RWPE1 (cell line): Measurements from ENCODE around the gene RGS12.

Experiments used
- CTCF ChIA-PET: fragments of 350-600 bp; sonication (Branson Sonifier 250); formaldehyde crosslinking; extraction: SDS; loops from one replicate; lab custom pipeline; 2021; lab: Yijun Ruan, JAX
- POLR2A ChIA-PET: fragments of 400-600 bp; formaldehyde crosslinking; extraction: SDS; loops from one replicate; lab custom pipeline; 2020; ENCODE audit warnings: antibody characterized with exemption; ENCODE audit not compliant: low non-redundant PET; lab: Yijun Ruan, JAX
- DNase-seq: peaks from one replicate; pipeline ENCODE4 v3.0.0; 2012; ENCODE audit warnings: low spot score
- H3K27ac ChIP-seq: fragments of 450-650 bp; 2 replicates; pipeline ENCODE4 v1.5.1; 2017
- CTCF ChIP-seq: fragments of 450-650 bp; conservative IDR thresholded peaks from 2 replicates; pipeline ENCODE4 v1.5.1; 2017; ENCODE audit warnings: low read depth, mild to moderate bottlenecking

Gene RGS12

DNA sequence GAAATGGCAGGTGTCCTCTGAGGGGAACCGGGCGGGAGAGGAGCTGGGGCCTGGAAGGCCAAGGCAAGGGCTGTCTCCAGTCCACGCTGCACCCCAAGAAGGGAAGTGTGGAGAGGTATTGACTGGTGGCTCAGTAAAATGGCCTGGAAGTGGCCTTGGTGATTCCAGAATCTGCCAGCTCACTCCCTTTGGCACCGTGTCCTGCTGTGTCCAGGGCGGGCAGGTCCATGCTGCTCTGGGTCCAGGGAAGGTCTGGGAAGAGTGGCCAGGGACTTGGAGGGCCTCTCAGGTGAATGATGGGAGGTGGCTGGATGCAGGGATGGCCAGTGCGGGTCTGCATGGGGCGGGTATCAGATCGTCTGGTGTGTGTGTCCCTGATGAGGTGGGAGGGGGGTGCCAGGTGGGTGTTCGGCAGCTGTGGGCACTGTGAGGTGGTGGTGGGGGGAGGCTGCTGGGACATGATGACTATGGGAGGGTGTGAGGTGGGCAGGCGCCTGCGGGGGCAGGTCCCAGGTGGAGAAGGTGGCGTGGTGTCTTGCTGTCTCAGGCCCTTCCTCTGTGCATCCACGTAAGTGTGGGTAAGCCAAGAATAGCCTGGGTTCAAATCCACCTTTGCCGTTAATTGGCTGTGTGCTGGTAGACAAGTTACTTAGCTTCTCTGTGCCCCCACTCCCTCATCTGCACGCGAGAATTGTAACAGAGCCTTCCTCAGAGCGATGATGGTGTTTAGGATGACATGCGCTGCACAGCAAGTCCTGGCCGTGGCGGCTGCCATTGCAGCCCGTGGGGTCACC is 17.7 kb downstream of the RGS12 start:
- ChIA-PET POLR2A (no interaction called here), CTCF (interaction anchor here (0.7 kb wide), 1 partner anchor 220 kb away, joined by 3 read pairs; no protein-coding TSS in a partner anchor)
- no peak for TF ChIP-seq CTCF
- no peak overlapping the region; the same call in 1 of the 2 replicates for H3K27ac ChIP-seq
- DNase-seq, result no peak

DNA sequence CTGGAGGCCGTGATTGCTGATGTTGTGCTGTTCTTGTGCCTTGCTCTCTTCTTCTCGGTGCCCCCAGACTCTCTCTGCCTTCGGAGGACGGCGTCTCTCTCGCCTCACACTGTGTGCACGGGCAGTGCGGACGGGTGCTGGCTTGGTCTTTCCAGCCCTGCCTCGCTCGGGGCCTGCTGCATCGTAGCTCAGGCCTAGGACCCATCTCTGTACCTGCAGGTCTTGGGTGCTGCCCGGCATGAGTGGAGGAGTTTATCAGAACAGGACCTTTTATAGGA is 18.2 kb downstream of the RGS12 start:
- ChIA-PET POLR2A (no interaction called here), CTCF (no interaction called here)
- H3K27ac ChIP-seq, result no peak overlapping the region; the same call in 1 of the 2 replicates
- TF ChIP-seq CTCF, result no peak
- DNase-seq, result no peak

GRCh38 chr4:3311489-3312171 is 18.8 kb downstream of the RGS12 start:
- TF ChIP-seq CTCF, result no peak
- H3K27ac ChIP-seq, result peak overlapping the region; percentile 60
- DNase-seq, result peak; percentile 23
- ChIA-PET POLR2A (no interaction called here), CTCF (no interaction called here)

DNA sequence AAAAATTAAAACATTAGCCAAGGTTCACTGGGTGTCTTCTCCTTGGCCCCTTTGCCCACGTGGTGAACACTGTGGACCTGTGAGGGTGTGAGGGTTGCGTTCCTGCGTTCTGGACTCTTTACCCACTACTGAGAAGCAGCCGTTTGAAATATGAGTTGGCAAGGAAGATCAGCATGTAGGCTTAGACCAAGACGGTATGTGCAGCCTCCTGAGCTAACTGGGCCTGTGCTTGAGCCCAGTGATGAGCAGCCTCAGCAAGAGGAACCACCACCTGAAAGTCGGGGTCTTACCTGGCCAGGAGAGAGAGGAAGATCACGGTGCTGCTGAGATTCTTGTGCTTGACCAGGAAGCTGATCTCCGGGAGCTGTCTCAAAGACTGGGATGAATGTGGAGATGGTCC is 19.5 kb downstream of the RGS12 start:
- TF ChIP-seq CTCF, result no peak
- DNase-seq, result no peak
- no peak overlapping the region; the same call in 1 of the 2 replicates for H3K27ac ChIP-seq
- ChIA-PET POLR2A (no interaction called here), CTCF (no interaction called here)

GRCh38 chr4:3313139-3313538 is 20.3 kb downstream of the RGS12 start:
- ChIA-PET POLR2A (no interaction called here), CTCF (no interaction called here)
- TF ChIP-seq CTCF, result no peak
- DNase-seq, result no peak
- H3K27ac ChIP-seq, result no peak overlapping the region

DNA sequence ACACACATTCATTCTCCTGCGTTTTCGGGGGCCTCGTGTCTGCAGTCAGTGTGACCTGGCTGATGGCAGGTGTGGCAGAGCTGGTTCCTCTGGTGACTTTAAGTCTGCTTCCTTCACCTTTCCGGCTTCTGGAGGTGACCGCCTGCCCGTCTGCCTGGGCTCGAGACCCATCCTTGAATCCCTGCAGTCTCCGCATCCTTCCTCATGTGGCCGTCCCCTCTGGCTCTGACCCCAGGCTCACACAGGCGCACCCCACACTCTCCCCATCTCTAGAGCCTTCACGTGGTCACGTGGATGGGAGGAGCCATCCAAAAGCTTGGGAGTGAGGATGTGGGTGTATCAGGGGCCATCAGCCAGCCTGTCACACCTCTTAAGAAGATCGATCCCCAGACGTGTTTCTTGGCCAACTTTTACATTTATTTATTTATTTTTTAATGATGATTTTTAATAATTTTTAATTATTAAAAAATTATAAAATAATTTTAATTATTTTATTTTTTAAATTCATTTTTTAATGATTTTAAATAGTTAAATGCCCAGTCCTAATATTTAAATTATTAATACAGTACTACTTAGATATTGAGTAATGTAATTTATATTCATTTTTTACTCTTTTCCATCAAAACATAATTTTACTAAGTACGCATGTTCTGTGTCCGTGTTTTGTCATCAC is 20.9 kb downstream of the RGS12 start:
- H3K27ac ChIP-seq, result no peak overlapping the region
- ChIA-PET POLR2A (no interaction called here), CTCF (interaction anchor here (0.6 kb wide), 1 partner anchor 20 kb away, joined by 3 read pairs; no protein-coding TSS in a partner anchor)
- no peak for DNase-seq
- TF ChIP-seq CTCF, result no peak
